ENCODE measurements around the gene KCTD16.

GRCh38 chr5:144405991-144406390 is 235.3 kb downstream of the KCTD16 start:
- TF ChIP-seq CTCF (IDR thresholded peaks at IDR 0.05) (no peak), POLR2A (IDR thresholded peaks at IDR 0.05) (no peak)

Data from heart left ventricle (tissue), 13 donors.